K562 (cell line): Measurements from ENCODE around the gene SFMBT2. TPM values are rescaled to one million over a fixed set of nuclear protein-coding genes. Genes with fewer than 3 reads are reported as not detected.

Experiments used
- ATAC-seq: fragments of 200-7000 bp; cut with Tn5 transposase; 3 replicates; pipeline ENCODE4 v1.9.1; 2020; ENCODE audit warnings: moderate library complexity
- BruUV-seq: library from RNA; stranded (reverse); fragments of 400-500 nt; replicated peaks from 2 replicates; lab custom pipeline; 2021; lab: Mats Ljungman, UMichigan
- CTCF ChIA-PET: fragments of 300-600 bp; formaldehyde crosslinking; extraction: SDS; loops from one replicate; lab custom pipeline; 2021; ENCODE audit warnings: low intra/inter-chr PET ratio; lab: Yijun Ruan, JAX
- POLR2A ChIA-PET: fragments of 300-600, 350-650 bp; sonication (Branson Sonifier 250); formaldehyde crosslinking; extraction: SDS; loops from one replicate; lab custom pipeline; 2021; ENCODE audit warnings: antibody characterized with exemption, inconsistent platforms; lab: Yijun Ruan, JAX
- DNase-seq, 4 experiments: peaks; one replicate each; pipeline versions ENCODE4 v3.0.0 to v3.0.0-alpha.2; 2011 to 2018; ENCODE audit warnings: low spot score in 3 of 4, mixed read lengths in 3 of 4; ENCODE audit errors: extremely low read depth in 1 of 4
- FAIRE-seq: peaks from 2 replicates; lab custom pipeline; 2011; peaks lifted over from hg19 to GRCh38; lab: Jason Lieb, UNC
- H2AFZ ChIP-seq: 2 replicates; pipeline ENCODE4 v1.6.0; 2011; ENCODE audit warnings: low read depth, low read length, control low read depth, inconsistent platforms
- H3K27ac ChIP-seq: fragments of 200-600 bp; 3 replicates; pipeline ENCODE4 v1.8.0; 2011; ENCODE audit warnings: low read depth, mild to moderate bottlenecking, control low read depth, inconsistent platforms, low read length, moderate library complexity, mixed read lengths; ENCODE audit errors: extremely low read depth
- H3K27me3 ChIP-seq, 2 experiments: fragments of 300-600 bp in 1 of 2; 2 replicates in 1 of 2; 3 replicates in 1 of 2; pipeline versions ENCODE4 v1.6.0 to v1.8.0; 2011; ENCODE audit warnings: inconsistent platforms in 2 of 2, low read length in 2 of 2, mild to moderate bottlenecking in 1 of 2, mixed read lengths in 1 of 2, moderate library complexity in 1 of 2; ENCODE audit not compliant: control insufficient read depth in 2 of 2, insufficient read depth in 2 of 2
- H3K36me3 ChIP-seq: fragments of 300-600 bp; 3 replicates; pipeline ENCODE4 v1.8.0; 2011; ENCODE audit warnings: mild to moderate bottlenecking, low read length, inconsistent platforms; ENCODE audit not compliant: control insufficient read depth, insufficient read depth
- H3K4me1 ChIP-seq, 2 experiments: fragments of 200-600 bp in 1 of 2; replicated peaks in 1 of 2; 2 replicates in 1 of 2; 3 replicates in 1 of 2; pipeline versions ENCODE4 v1.5.1 to v1.8.0; 2011; ENCODE audit warnings: inconsistent platforms in 2 of 2, low read length in 2 of 2, mild to moderate bottlenecking in 1 of 2, mixed read lengths in 1 of 2, moderate library complexity in 1 of 2; ENCODE audit not compliant: control insufficient read depth in 2 of 2, insufficient read depth in 2 of 2
- H3K4me2 ChIP-seq: 2 replicates; pipeline ENCODE4 v1.6.1; 2011; ENCODE audit warnings: low read length, control low read depth, inconsistent platforms, mixed read lengths; ENCODE audit not compliant: insufficient read depth
- H3K4me3 ChIP-seq: fragments of 200-600 bp; sonication (generic), shearing (Covaris generic); 2 replicates; pipeline ENCODE4 v1.5.1; 2016; ENCODE audit warnings: control low read depth, inconsistent platforms
- H3K79me2 ChIP-seq: fragments of 200-600 bp; 3 replicates; pipeline ENCODE4 v1.8.0; 2011; ENCODE audit warnings: low read length, inconsistent platforms; ENCODE audit not compliant: control insufficient read depth, insufficient read depth
- H3K9ac ChIP-seq, 2 experiments: 2 replicates each; pipeline versions ENCODE4 v1.6.0 to v1.6.1; 2011; ENCODE audit warnings: low read depth in 2 of 2, low read length in 2 of 2, control low read depth in 1 of 2, inconsistent platforms in 1 of 2, mild to moderate bottlenecking in 1 of 2, mixed read lengths in 1 of 2; ENCODE audit not compliant: insufficient read depth in 1 of 2
- H3K9me1 ChIP-seq: one replicate; pipeline ENCODE4 v1.6.0; 2011; ENCODE audit warnings: inconsistent platforms, mild to moderate bottlenecking, low read length, moderate library complexity; ENCODE audit not compliant: control insufficient read depth, insufficient read depth
- H3K9me3 ChIP-seq: replicated peaks from 2 replicates; pipeline ENCODE4 v1.5.1; 2011; ENCODE audit warnings: low read depth, low read length, inconsistent platforms; ENCODE audit not compliant: control insufficient read depth, insufficient read depth
- H4K20me1 ChIP-seq: replicated peaks from 2 replicates; pipeline ENCODE4 v1.6.1; 2011; ENCODE audit warnings: low read length, inconsistent platforms, mixed read lengths; ENCODE audit not compliant: control insufficient read depth, insufficient read depth
- GTF3C2 ChIP-seq: IDR thresholded peaks from 3 replicates; pipeline ENCODE4 v1.6.1; 2011; ENCODE audit warnings: borderline replicate concordance, mild to moderate bottlenecking, moderate library complexity; ENCODE audit not compliant: insufficient read length; ENCODE audit errors: extremely low read depth
- RUNX1 ChIP-seq: sonication (generic); IDR thresholded peaks from 2 replicates; pipeline ENCODE4 v1.6.1; 2016; ENCODE audit warnings: antibody characterized with exemption, low read depth
- SETDB1 ChIP-seq: IDR thresholded peaks from one replicate; pipeline ENCODE4 v1.6.1; 2012; ENCODE audit warnings: low read length, control low read depth, inconsistent platforms
- SIX5 ChIP-seq, 2 experiments: IDR thresholded peaks; 2 replicates each; pipeline ENCODE4 v1.6.1; 2011; ENCODE audit warnings: low read length in 2 of 2, borderline replicate concordance in 1 of 2, low read depth in 1 of 2, mild to moderate bottlenecking in 1 of 2, moderate library complexity in 1 of 2; ENCODE audit not compliant: insufficient read depth in 1 of 2
- SMAD4 ChIP-seq: fragments of 250-450 bp; sonication (Bioruptor Pico); conservative IDR thresholded peaks from 2 replicates; pipeline ENCODE4 v1.8.0; 2021; ENCODE audit warnings: inconsistent platforms, mild to moderate bottlenecking, moderate library complexity
- ZC3H8 ChIP-seq: fragments of 450-650 bp; IDR thresholded peaks from 2 replicates; pipeline ENCODE4 v1.6.1; 2017
- ZNF696 ChIP-seq: fragments of 250-450 bp; sonication (Bioruptor Pico); conservative IDR thresholded peaks from 2 replicates; pipeline ENCODE4 v1.4.0; 2020; ENCODE audit warnings: mild to moderate bottlenecking, moderate library complexity
- WGBS: fragments of 100-300 bp; shearing (Covaris generic); methylation state at CpG from one replicate; pipeline ENCODE4 v1.1.6; 2016; ENCODE audit warnings: low coverage, mixed read lengths; ENCODE audit not compliant: insufficient coverage; ENCODE audit errors: missing lambda C conversion rate; 5-methylcytosine and 5-hydroxymethylcytosine counted together
- in situ Hi-C: fragments of 300-500 bp; cut with MboI; formaldehyde crosslinking; loops from 4 replicates; pipeline ENCODE4 v1.15.0; 2018; ENCODE audit warnings: inconsistent platforms, mixed read lengths
- intact Hi-C: fragments of 100-400 bp; cut with micrococcal nuclease; formaldehyde crosslinking; loops from 2 replicates; pipeline ENCODE4 v1.14.2; 2022
- polyA plus RNA-seq, 8 experiments: library from polyadenylated mRNA; depleted of rRNA in 4 of 8; stranded (reverse) in 5 of 8; unstranded in 3 of 8; fragments of >200 nt; fragmentation: Nextera tagmentation in 2 of 8; fragmentation: Illumina TruSeq in 1 of 8; extraction: Ambion mirVana in 2 of 8; extraction: Trizol in 1 of 8; gene quantifications; 2 replicates each; pipeline versions ENCODE4 v1.2.1 to v1.2.3, GENCODE V29; 2011 to 2014; ENCODE audit warnings: inconsistent platforms in 1 of 8, missing spikeins in 1 of 8
- total RNA-seq, 7 experiments: library from RNA; depleted of rRNA in 6 of 7; stranded (reverse); fragments of >200 nt in 6 of 7; fragmentation: Illumina TruSeq in 2 of 7; extraction: Trizol in 2 of 7; gene quantifications; 2 replicates each; pipeline versions ENCODE4 v1.2.1 to v1.2.3, GENCODE V29; 2011 to 2021; ENCODE audit warnings: low replicate concordance in 1 of 7

SFMBT2 gene
- total and polyA plus RNA-seq, 9 of the 15 experiments (the other 6 are each of a cell fraction or from before 2014, with no cell fraction given), result 1.2 to 13.6 (median 7.6) TPM

- WGBS, result 26% methylated on average over 4 of the region's 4 CpGs
- H3K36me3 ChIP-seq, result peaks cover 21% of the 10 kb centered on the region
- CTCF ChIA-PET, result no interaction called here
Measured at GRCh38 chr10:7230951-7231350, 179.9 kb downstream of the SFMBT2 start.

More at GRCh38 chr10:7230951-7231350, 179.9 kb downstream of the SFMBT2 start:
- POLR2A ChIA-PET, result no interaction called here
- H3K4me2 ChIP-seq, result no peak overlapping the region
- in situ Hi-C loops, result no loop called here
- intact Hi-C loops, result loop anchor here (10.0 kb wide), 1 partner anchor 306 kb away; no protein-coding TSS in a partner anchor
- H3K9me1 ChIP-seq, result no peaks in the 10 kb centered on the region
- H2AFZ ChIP-seq, result no peak overlapping the region
- 0 out of 4 replicates have a peak overlapping the region, but pooled peaks of 1 of the 2 experiments have one; percentile 45 for H3K9ac ChIP-seq
- DNase-seq (peak in 1 of 4 experiments; percentile 23), ATAC-seq (no peak), FAIRE-seq (no peak)
- TF ChIP-seq GTF3C2 (no peak), SIX5 (IDR thresholded peaks at IDR 0.05; ENCODE audit: borderline replicate concordance in 1 of 2, insufficient read depth in 1 of 2, low read depth in 1 of 2, low read length in 2 of 2) (no peak), ZNF696 (no peak), SETDB1 (no peak), ZC3H8 (no peak), RUNX1 (no peak), SMAD4 (CRISPR knock-in tag) (no peak)
- peaks cover 15% of the 10 kb centered on the region; the same call in 2 of the 3 replicates for H3K79me2 ChIP-seq
- H3K4me3 ChIP-seq, result no peak overlapping the region
- no peaks in the 10 kb centered on the region for H4K20me1 ChIP-seq
- H3K9me3 ChIP-seq, result peaks cover 2% of the 10 kb centered on the region; the same call in 1 of the 2 replicates
- no TSS peak for BruUV-seq
- no peaks in the 10 kb centered on the region for H3K27me3 ChIP-seq
- H3K4me1 ChIP-seq, result peaks cover 10 to 43% of the 10 kb centered on the region in 2 experiments
- H3K27ac ChIP-seq, result peak overlapping the region; percentile 72
